HG03432 (cell line): ENCODE data around the gene PTPA.
"Not testable (repeated sequence)": the region's sequence is repeated elsewhere in the genome, so short reads cannot be mapped to it uniquely, and the experiment has no call there.

ENCODE experiments used
- ATAC-seq: cut with Tn5 transposase; IDR thresholded peaks from one replicate; pipeline ENCODE4 v1.9.1; 2021; ENCODE audit warnings: mild to moderate bottlenecking, moderate library complexity; ENCODE audit not compliant: unreplicated experiment

Gene PTPA

DNA sequence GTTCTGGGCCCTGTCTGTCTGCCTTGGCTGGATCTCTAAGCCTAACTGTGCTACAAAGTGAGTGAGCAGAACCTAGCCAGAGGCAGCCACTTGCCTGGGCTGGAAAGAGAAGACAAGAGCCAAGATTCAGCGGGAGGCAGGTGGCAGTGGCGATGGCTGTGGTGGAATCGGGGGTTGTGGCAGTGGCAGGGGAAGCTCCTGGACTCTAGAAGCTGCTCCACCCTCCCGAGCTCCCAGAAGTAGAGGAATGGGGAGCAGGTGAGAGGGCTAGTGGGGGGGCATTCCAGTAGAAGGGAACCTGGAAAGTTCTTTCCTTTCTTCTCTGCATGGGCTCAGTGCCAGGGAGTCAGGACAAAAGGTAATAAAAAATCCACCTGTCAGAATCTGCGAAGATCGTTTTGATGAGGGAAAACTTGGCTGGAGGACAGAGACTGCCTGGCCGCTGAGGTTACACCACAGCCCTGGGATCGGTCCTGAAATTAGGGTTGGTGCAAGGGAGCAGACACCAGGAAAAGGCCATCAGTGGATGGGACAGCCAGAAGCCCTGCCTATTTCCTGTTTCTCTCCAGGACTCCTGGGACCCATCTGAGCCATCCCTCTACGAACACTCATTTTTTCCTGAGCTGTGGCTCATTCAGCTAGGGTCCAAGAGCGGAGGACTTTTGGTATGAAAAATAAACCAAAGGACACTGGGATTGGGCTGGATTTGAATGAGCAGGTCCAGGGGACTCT, 2.2 kb upstream of the PTPA start:
- ATAC-seq = no peak

GRCh38 chr9:129109537-129109903, 1.7 kb upstream of the PTPA start:
- no peak for ATAC-seq

DNA sequence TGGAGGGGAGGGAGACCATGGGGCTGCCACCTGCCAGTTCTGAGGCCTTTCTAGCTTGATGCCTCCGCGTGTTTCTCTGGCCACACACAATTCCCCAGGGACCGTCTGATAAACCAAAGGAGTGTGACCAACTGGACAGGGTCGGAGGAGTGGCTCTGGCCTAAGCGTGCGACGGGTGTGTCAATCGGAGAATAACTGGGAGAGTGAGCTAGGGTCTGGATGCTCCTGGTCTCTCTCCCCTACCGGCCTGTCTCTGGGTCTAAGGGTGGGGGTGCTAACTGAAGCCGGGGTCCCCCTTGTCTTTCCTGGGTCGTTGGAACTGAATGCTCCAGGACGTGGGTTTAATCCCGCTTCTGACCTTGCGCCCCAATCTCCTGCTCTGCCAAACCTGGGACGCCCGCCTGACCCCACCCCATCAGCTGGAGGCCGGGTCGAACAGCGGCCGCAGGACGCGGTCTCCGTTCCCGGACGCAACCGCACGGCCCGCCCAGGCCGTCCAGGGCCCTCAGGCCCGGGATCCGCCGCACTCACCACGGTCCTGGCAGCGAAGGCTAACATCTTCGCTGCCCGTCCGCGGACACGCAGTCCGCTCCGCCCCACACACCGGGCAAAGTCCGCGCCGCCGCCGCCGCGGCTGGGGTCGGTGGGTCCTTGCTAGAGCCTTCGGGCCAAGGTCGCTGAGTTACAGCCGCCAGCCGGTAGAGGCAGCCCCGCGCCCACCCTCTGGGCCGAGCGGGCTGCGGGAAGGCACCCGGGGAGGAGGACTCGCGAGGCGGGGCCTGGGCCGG, 1.1 kb upstream of the PTPA start:
- ATAC-seq = peak; percentile 10

DNA sequence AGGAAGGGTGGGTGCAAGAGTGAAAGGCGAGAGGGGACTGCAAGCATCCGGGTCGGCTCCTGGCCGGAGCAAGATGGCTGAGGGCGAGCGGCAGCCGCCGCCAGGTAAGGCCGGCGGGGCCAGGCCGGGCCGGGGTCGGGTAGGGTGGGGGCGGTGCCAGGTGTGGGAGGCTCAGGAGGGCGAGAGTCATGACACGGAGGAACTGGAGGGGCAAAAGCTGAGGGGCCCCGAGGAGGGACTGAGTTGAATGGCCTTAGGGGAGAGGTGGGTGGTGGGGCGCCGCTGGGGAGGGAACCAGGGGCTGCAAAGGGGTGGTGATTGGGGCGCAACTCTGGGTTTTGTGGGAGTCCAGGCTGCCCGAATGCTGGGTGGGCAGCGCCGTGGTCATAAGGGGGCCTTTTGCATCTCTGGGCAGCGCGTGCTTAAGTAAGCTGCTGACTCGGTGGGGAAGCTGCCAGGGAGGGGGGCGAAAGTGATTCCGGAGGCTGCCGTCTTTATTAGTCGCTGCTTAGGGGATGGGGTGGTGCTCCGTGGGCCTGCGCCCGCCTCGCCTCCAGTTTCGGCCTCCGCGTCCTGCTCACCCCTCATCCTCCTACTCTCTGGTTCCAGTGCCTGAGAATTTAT, 425 bp downstream of the PTPA start:
- peak; percentile 31 for ATAC-seq

GRCh38 chr9:129112526-129112925, 1.3 kb downstream of the PTPA start:
- not testable (repeated sequence) for ATAC-seq

DNA sequence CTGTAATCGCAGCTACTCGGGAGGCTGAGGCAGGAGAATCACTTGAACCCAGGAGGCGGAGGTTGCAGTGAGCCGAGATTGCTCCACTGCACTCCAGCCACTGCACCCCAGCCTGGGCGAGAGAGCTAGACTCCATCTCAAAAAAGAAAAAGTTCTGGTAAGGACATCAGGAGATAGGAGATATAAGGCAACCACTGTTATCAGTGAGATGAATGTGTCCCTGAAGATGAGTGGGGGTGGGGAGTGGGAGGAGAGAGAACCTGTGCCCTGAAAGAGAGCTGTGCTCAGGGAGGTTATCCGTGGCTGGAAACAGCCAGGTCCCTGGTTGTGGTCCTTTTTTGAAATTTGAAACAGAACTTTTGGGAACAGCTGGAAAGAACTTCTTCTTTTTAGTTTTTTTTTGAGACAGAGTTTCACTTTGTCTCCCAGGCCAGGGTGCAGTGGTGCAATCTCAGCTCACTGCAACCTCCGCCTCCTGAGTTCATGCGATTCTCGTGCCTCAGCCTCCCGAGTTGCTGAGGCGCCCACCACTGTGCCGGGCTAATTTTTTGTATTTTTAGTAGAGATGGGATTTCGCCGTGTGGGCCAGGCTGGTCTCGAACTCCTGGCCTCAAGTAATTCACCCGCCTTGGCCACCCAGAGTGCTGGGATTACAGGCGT, 2.6 kb downstream of the PTPA start:
- ATAC-seq = no peak

DNA sequence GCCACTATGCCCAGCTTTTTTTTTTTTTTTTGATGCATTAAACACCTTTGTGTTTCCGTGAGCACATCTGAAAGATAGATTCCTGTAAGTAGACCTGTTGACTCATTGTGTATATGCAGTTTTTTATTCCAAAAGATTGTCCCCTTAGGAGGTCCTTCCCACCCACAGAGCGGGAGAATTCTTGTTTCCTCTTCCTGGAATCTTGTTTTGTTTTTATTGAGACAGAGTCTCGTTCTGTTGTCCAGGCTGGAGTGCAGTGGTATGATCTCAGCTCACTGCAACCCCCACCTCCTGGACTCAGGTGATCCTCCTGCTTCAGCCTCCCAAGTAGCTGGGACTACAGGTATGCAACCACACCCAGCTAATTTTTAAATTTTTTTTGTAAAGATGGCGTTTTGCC, 7.6 kb downstream of the PTPA start:
- no peak for ATAC-seq

- ATAC-seq = no peak
Observed at GRCh38 chr9:129121483-129121882, 10.3 kb downstream of the PTPA start.

DNA sequence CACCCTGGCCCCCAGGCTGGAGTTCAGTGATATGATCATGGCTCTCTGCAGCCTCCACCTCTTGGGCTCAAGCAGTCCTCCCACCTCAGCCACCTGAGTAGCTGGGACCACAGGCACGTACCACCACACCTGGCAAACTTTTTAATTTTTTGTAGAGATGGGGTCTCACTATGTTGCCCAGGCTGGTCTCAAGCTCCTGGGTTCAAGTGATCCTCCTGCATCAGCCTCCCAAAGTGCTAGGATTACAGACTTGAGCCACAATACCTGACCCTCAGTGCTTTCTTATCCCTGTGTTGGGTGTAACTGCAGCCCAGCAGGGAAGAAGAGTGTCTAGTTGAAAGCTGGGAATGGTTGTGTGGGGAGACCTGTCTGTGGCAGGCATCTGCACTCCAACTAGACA, 10.9 kb downstream of the PTPA start:
- no peak for ATAC-seq

DNA sequence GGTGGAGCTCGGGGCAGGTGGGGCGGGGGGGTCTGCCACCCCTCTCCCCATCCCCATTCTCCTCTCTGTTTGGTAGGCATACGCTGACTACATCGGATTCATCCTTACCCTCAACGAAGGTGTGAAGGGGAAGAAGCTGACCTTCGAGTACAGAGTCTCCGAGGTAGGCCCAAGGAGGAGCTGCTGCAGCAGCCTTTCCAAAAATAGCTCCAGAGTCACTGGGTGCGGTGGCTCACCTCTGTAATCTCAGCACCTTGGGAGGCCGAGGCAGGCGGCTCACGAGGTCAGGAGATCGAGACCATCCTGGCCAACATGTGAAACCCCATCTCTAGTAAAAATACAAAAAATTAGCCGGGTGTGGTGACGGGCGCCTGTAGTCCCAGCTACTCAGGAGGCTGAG, 11.8 kb downstream of the PTPA start:
- ATAC-seq = not testable (repeated sequence)

DNA sequence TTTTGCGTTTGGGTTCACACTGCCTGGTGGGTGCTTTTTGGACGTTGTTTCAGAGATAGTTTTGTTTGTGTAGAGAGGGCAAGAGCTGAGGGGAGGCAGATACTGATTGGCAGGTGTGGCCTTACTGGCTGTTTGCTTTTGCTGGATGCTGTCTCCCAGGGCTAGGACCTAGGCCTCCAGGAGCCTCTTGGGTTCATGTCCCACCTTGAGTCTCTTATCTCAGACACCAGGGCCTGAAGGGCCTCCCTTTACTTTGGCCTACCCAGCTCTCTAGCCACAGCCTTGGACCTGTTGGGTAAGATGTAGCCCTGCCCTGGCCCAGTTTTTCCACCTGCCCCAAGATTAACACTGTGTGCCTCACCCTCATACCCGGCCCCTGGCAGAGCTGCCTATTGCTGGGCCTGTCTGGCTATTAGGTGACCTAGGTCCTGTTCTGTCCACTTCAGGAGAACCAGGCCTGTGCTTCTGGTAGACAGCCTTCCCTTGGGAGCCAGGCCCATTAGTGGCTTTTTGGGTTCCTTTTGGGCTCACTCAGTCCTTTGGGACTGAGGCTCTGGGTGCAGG, 13.4 kb downstream of the PTPA start:
- ATAC-seq = no peak

DNA sequence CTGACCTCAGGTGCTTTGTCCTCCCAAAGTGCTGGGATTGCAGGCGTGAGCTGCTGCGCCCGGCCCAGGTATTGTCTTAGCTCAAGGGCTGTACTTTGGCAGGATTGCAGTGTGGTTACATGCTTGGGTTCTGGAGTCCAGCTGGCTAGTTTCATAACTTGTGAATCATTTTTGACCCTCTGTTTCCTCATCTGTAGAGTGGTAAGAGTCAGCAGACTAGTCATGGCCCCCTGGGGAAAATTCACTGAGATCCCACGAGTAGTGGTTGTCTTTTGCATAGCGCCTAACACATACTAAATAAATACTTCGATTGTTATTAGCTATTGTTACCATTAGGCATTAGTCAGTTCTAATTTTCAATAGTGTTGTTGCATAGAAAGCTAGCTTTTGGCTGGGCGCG, 14.3 kb downstream of the PTPA start:
- ATAC-seq = no peak

- no peak for ATAC-seq
Observed at GRCh38 chr9:129126749-129127618, 15.8 kb downstream of the PTPA start.

- no peak for ATAC-seq
Observed at GRCh38 chr9:129128689-129129088, 17.5 kb downstream of the PTPA start.

DNA sequence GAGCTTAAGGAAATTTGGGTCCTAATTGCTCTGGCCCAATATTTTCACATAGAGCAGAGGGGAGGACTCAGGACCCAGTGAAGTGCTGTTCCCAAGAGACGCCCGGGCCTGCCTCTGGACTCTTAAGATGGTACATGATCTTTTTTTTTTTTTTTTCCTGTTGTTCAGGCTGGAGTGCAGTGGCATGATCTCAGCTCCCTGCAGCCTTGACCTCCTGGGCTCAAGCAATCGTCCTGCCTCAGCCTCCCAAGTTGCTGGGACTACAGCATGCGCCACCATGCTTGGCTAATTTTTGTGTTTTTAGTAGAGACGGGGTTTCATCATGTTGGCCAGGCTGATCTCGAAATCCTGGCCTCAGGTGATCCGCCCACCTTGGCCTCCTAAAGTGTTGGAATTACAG, 19.1 kb downstream of the PTPA start:
- ATAC-seq = not testable (repeated sequence)

- ATAC-seq = no peak
Observed at GRCh38 chr9:129130791-129131190, 19.6 kb downstream of the PTPA start.

GRCh38 chr9:129131300-129132145, 20.3 kb downstream of the PTPA start:
- peak; percentile 72 for ATAC-seq

GRCh38 chr9:129133082-129133481, 21.9 kb downstream of the PTPA start:
- no peak for ATAC-seq

GRCh38 chr9:129135476-129135875, 24.3 kb downstream of the PTPA start:
- ATAC-seq = no peak
